Thyroid gland (tissue), 4 donors: ENCODE data around the gene FH. TPM values are rescaled to one million over a fixed set of nuclear protein-coding genes. Genes with fewer than 3 reads are reported as not detected.

Experiments used
- DNase-seq, 2 donors: peaks; one replicate each; pipeline ENCODE4 v3.0.0-alpha.2; 2019
- H3K27ac ChIP-seq, 3 donors: fragments of 200-600 bp; sonication (generic); 1 replicate in 2 of 3; 2 replicates in 1 of 3; pipeline ENCODE4 v1.5.1; 2016 to 2019; ENCODE audit warnings: mild to moderate bottlenecking in 1 of 3, moderate library complexity in 1 of 3
- H3K27me3 ChIP-seq: fragments of 200-600 bp; sonication (generic); one replicate; pipeline ENCODE4 v1.5.1; 2019
- H3K36me3 ChIP-seq, 2 donors: fragments of 200-600 bp; sonication (generic); one replicate each; pipeline ENCODE4 v1.5.1; 2016 to 2019
- H3K4me1 ChIP-seq, 2 donors: fragments of 200-600 bp; sonication (generic); one replicate each; pipeline ENCODE4 v1.5.1; 2017 to 2019
- H3K4me3 ChIP-seq, 3 donors: fragments of 200-600 bp; sonication (generic); replicated peaks in 1 of 3; 1 replicate in 2 of 3; 2 replicates in 1 of 3; pipeline ENCODE4 v1.5.1; 2016; ENCODE audit warnings: mild to moderate bottlenecking in 1 of 3
- H3K9me3 ChIP-seq: fragments of 200-600 bp; sonication (generic); one replicate; pipeline ENCODE4 v1.5.1; 2017
- CTCF ChIP-seq, 6 experiments: fragments of 200-600 bp in 3 of 6; fragments of 450-650 bp in 3 of 6; sonication (generic) in 3 of 6; IDR thresholded peaks; one replicate each; pipeline ENCODE4 v1.5.1; 2016 to 2019; ENCODE audit warnings: antibody characterized with exemption in 6 of 6, mild to moderate bottlenecking in 2 of 6, inconsistent platforms in 1 of 6, moderate library complexity in 1 of 6
- POLR2A ChIP-seq, 2 donors: fragments of 450-650 bp; IDR thresholded peaks; one replicate each; pipeline ENCODE4 v1.6.1; 2017; ENCODE audit warnings: antibody characterized with exemption in 2 of 2, mild to moderate bottlenecking in 2 of 2, moderate library complexity in 1 of 2
- WGBS, 2 donors: methylation state at CpG; one replicate each; pipeline ENCODE4 v1.1.5; 2017; 5-methylcytosine and 5-hydroxymethylcytosine counted together
- intact Hi-C: fragments of 100-400 bp; cut with DNase I; formaldehyde crosslinking; loops from one replicate; pipeline ENCODE4 v1.15.1; 2023
- total RNA-seq, 4 donors: library from RNA; depleted of rRNA; stranded (reverse); fragments of >200 nt; gene quantifications; one replicate each; pipeline ENCODE4 v1.2.3, GENCODE V29; 2016

Gene FH
- total RNA-seq, 4 donors from 2014 or later: 52.7 to 84.3 (median 64.6) TPM

- no peak for TF ChIP-seq POLR2A (IDR thresholded peaks at IDR 0.05)
- no peak for TF ChIP-seq CTCF (IDR thresholded peaks at IDR 0.05)
- no peaks in the 10 kb centered on the region for H3K36me3 ChIP-seq
- WGBS, 2 donors: 85 to 90% methylated on average over 5 of the region's 5 CpGs
- H3K9me3 ChIP-seq: no peaks in the 10 kb centered on the region
- H3K27ac ChIP-seq: no peak overlapping the region
- intact Hi-C loops: no loop called here
- no peaks in the 10 kb centered on the region for H3K27me3 ChIP-seq
- no peak overlapping the region for H3K4me3 ChIP-seq
- no peaks in the 10 kb centered on the region for H3K4me1 ChIP-seq
- no peak for DNase-seq
Measured at GRCh38 chr1:241470908-241471590, 48.5 kb downstream of the FH start.

- no peak overlapping the region for H3K27ac ChIP-seq
- H3K27me3 ChIP-seq: no peaks in the 10 kb centered on the region
- intact Hi-C loops: no loop called here
- no peak for TF ChIP-seq POLR2A (IDR thresholded peaks at IDR 0.05)
- TF ChIP-seq CTCF (IDR thresholded peaks at IDR 0.05): no peak
- no peak for DNase-seq
- no peaks in the 10 kb centered on the region for H3K36me3 ChIP-seq
- WGBS, 2 donors: 86 to 88% methylated on average over 3 of the region's 3 CpGs
- no peaks in the 10 kb centered on the region for H3K9me3 ChIP-seq
- H3K4me3 ChIP-seq: no peak overlapping the region
- no peaks in the 10 kb centered on the region for H3K4me1 ChIP-seq
Measured at GRCh38 chr1:241470361-241470760, 49.2 kb downstream of the FH start.

- no peak for DNase-seq
- H3K27me3 ChIP-seq: no peaks in the 10 kb centered on the region
- H3K4me3 ChIP-seq: no peak overlapping the region
- no peaks in the 10 kb centered on the region for H3K36me3 ChIP-seq
- TF ChIP-seq POLR2A (IDR thresholded peaks at IDR 0.05): no peak
- TF ChIP-seq CTCF (IDR thresholded peaks at IDR 0.05): no peak
- no peaks in the 10 kb centered on the region for H3K4me1 ChIP-seq
- no peaks in the 10 kb centered on the region for H3K9me3 ChIP-seq
- WGBS, 2 donors: 91% methylated on average over 8 of the region's 8 CpGs
- H3K27ac ChIP-seq: no peak overlapping the region
- intact Hi-C loops: no loop called here
Measured at GRCh38 chr1:241465673-241466072, 53.9 kb downstream of the FH start.

GRCh38 chr1:241464985-241465384, 54.6 kb downstream of the FH start:
- intact Hi-C loops: no loop called here
- TF ChIP-seq POLR2A (IDR thresholded peaks at IDR 0.05): no peak
- no peak for TF ChIP-seq CTCF (IDR thresholded peaks at IDR 0.05)
- 85 to 90% methylated on average over 4 of the region's 4 CpGs for WGBS, 2 donors
- Histone ChIP-seq H3K27ac (no peak overlapping the region), H3K4me1 (no peaks in the 10 kb centered on the region), H3K27me3 (no peaks in the 10 kb centered on the region), H3K36me3 (no peaks in the 10 kb centered on the region), H3K4me3 (no peak overlapping the region), H3K9me3 (no peaks in the 10 kb centered on the region)
- DNase-seq: no peak

DNA sequence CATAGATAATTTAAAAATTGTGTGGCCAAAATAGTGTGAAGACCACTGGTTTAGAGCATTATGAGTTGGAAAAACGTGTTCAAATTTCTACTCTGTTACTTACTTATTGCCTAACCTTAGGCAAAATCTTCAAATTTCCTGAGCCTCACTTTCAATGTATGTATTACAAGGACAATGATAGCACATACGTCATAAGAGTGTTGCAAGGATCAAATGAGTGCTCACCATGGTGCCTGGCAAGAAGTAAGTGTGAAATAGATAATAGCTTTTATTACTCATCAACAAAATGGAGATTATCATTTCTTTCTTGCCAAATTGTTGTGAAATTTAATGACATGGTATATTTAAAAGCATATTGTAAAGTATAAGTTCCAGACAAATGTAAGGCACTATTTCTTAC, 57.2 kb downstream of the FH start:
- no peak for TF ChIP-seq POLR2A (IDR thresholded peaks at IDR 0.05)
- no peak for TF ChIP-seq CTCF (IDR thresholded peaks at IDR 0.05)
- WGBS, 2 donors: 63 to 66% methylated on average over 2 of the region's 2 CpGs
- H3K9me3 ChIP-seq: no peaks in the 10 kb centered on the region

More for the DNA sequence above, 57.2 kb downstream of the FH start:
- Histone ChIP-seq H3K36me3 (no peaks in the 10 kb centered on the region), H3K4me3 (no peak overlapping the region), H3K27me3 (no peaks in the 10 kb centered on the region), H3K27ac (no peak overlapping the region), H3K4me1 (no peaks in the 10 kb centered on the region)
- DNase-seq: no peak
- intact Hi-C loops: no loop called here
